Liver (tissue), 3 donors: ENCODE results near the gene KCNT1.

ENCODE experiments used
- ATF3 ChIP-seq: IDR thresholded peaks from 2 replicates; pipeline ENCODE4 v1.6.1; 2016; ENCODE audit warnings: antibody characterized with exemption
- CTCF ChIP-seq: fragments of 150-350 bp; IDR thresholded peaks from 2 replicates; pipeline ENCODE4 v1.5.1; 2017; ENCODE audit warnings: improper control_type of control experiment, low read depth, low read length; ENCODE audit not compliant: missing input control
- EGR1 ChIP-seq, 2 donors: IDR thresholded peaks; 2 replicates each; pipeline ENCODE4 v1.6.1; 2016 to 2018; ENCODE audit warnings: antibody characterized with exemption in 2 of 2, low read depth in 2 of 2
- FOXA1 ChIP-seq: IDR thresholded peaks from 2 replicates; pipeline ENCODE4 v1.6.1; 2016; ENCODE audit warnings: antibody characterized with exemption
- FOXA2 ChIP-seq: IDR thresholded peaks from 2 replicates; pipeline ENCODE4 v1.6.1; 2016; ENCODE audit warnings: antibody characterized with exemption
- GABPA ChIP-seq, 2 donors: IDR thresholded peaks in 1 of 2; conservative IDR thresholded peaks in 1 of 2; 2 replicates each; pipeline ENCODE4 v1.6.1; 2016; ENCODE audit warnings: antibody characterized with exemption in 2 of 2, mild to moderate bottlenecking in 1 of 2, moderate library complexity in 1 of 2
- HNF4G ChIP-seq: IDR thresholded peaks from 2 replicates; pipeline ENCODE4 v1.6.1; 2016; ENCODE audit warnings: antibody characterized with exemption
- JUND ChIP-seq, 2 donors: IDR thresholded peaks; 2 replicates each; pipeline ENCODE4 v1.6.1; 2016; ENCODE audit warnings: antibody characterized with exemption in 2 of 2
- MAX ChIP-seq: IDR thresholded peaks from 2 replicates; pipeline ENCODE4 v1.6.1; 2016; ENCODE audit warnings: antibody characterized with exemption
- NR2F2 ChIP-seq: IDR thresholded peaks from 2 replicates; pipeline ENCODE4 v1.6.1; 2016; ENCODE audit warnings: antibody characterized with exemption
- REST ChIP-seq: IDR thresholded peaks from 2 replicates; pipeline ENCODE4 v1.6.1; 2016; ENCODE audit warnings: antibody characterized with exemption, mild to moderate bottlenecking
- TAF1 ChIP-seq: conservative IDR thresholded peaks from 2 replicates; pipeline ENCODE4 v1.6.1; 2016; ENCODE audit warnings: antibody characterized with exemption, mild to moderate bottlenecking
- YY1 ChIP-seq: IDR thresholded peaks from 2 replicates; pipeline ENCODE4 v1.6.1; 2016; ENCODE audit warnings: antibody characterized with exemption, mild to moderate bottlenecking
- donor health status: healthy.
- donor health status: healthy.

GRCh38 chr9:135722365-135722764 is 20.4 kb downstream of the KCNT1 start:
- TF ChIP-seq CTCF (no peak), MAX (no peak), GABPA (IDR thresholded peaks at IDR 0.05 in 1 of 2, conservative IDR thresholded peaks at IDR 0.05 in 1 of 2) (no peak), REST (no peak), EGR1 (IDR thresholded peaks at IDR 0.05; ENCODE audit: low read depth in 2 of 2) (no peak), FOXA1 (no peak), NR2F2 (no peak), ATF3 (no peak), JUND (IDR thresholded peaks at IDR 0.05) (no peak), YY1 (no peak), HNF4G (no peak), TAF1 (no peak), FOXA2 (no peak)
